SH-SY5Y (cell line): Measurements from ENCODE around the gene PAX5.

ENCODE experiments used
- GATA2 ChIP-seq: IDR thresholded peaks from 2 replicates; pipeline ENCODE4 v1.6.1; 2011; ENCODE audit warnings: mild to moderate bottlenecking, low read depth, low read length
- GATA3 ChIP-seq: IDR thresholded peaks from 2 replicates; pipeline ENCODE4 v1.6.1; 2011; ENCODE audit warnings: low read depth, mild to moderate bottlenecking, low read length, moderate library complexity

Gene PAX5

DNA sequence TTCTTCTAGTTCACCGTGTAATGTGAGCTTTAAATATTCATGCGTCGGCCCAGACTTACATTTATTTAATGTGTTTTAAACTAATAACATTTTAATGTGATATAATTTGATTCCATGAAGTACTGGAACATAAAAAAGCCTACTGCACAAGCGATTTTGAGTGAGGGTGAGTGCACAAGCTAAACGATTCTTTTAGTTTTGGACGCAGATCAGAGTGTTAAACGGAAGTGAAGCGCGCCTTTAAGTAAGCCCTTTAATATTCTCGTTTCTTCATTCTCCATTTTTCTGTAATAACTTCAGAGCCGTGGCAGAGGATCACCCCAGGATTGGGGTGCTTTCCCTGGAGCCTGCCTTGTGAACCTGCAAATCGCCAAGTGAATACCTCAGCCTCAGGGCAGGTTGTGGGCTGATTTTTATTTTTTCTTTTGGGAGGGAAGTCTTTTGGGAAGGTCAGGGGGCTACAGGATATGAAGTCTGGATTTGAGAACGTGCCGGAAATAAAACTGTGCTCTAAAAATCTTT is 4.9 kb upstream of the PAX5 start:
- TF ChIP-seq GATA3 (no peak), GATA2 (no peak)

DNA sequence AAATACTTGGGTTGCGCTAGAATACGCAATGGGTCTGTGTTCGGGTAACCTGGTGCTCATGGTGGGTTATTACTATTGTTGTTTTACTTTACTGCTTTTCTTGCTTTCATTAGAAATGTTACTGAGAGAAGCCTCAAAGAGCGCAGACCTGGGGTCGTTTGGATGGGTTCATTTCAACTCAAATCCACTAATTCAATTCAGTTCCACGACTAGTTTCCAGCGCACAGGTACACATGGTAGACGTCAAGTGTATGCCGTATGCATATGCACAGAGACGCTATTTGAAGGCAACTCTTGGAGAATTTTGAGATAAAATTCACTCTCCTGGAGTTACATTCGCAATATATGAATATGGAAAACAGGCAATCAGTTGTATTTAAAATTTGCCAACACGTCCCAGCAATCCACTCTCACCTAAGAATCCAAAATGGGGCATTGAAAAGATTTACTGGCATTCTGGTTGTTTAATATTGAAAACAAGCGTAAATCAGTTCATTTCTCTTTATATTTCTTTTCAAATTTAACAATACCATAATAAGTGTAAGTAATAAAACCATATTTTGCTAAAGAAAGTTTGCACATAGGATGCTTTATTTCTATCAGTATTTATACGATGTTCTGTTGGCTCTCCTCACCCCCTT is 4.4 kb upstream of the PAX5 start:
- no peak for TF ChIP-seq GATA2
- TF ChIP-seq GATA3: no peak

DNA sequence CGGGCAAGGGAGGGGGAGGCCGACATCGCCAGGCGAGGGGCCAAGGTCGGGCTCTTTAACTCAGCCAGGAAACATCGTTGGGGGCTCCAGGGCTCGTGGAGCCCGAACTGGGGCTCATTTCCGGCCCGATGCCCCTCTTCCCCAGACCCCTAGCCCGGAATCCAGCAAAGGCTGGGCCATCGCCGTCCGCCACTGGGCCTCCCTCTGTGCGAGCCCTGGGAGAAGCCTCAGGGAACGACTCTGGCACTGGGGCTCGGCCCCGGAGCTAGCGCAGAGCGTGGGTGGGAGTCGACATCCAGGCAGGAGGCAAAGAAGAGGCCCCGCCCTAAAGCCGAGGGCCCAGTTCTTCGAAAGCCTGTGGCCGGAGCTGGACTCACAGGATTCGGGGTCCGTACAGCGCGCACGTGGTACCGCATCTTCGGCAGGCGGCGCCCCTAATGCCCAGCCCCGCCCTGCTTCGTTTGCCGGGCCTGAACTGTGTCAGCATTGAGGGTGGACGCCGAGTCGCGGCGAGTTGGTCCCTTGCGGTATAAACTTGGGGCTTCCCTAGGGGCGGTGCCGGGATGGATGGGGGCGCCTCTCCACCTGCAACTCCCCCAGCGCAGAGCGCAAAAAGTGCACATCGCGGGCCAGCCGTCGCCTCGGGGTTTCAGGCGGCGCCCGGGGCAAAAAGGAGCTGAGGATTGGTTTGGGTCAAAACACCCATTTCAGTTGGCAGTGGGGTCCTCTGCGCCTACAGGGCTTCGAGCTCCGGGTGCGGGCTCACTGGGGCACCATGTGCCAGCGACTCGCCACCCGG is 3.6 kb upstream of the PAX5 start:
- no peak for TF ChIP-seq GATA2
- no peak for TF ChIP-seq GATA3

DNA sequence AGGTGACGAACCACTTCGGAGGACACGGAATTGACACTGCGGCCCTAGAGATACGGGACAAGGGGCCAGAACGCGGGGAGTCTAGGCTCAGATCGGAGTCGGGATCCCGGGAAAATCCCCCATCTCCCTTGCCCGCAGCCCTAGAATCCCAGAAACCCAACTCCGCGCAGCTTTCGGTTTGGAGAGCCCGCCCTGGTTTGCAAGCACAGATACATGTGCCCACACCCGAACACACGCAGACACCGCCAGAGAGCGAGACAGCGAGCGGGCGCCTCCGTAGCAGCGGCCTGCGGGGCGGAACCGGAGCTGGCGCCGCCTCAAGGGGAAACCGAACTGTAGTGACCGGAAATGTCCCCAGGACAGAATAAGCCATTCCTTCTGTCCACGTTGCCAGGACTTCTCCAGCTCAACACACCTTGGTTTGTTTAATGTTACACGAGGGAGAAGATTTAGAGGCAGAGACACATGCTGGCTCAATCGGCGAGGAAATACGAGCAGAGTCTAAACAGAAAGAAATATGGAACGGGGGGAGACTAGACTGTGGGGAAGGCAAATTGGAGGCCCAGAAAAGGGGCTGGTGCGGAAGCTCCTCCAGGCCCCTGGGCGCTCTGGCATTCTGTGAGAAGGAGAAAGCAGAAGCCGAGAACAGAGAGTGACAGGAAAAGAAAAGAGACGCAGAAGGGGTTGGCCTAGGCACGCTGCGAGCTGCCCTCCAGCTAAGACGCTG is 2.9 kb upstream of the PAX5 start:
- TF ChIP-seq GATA3 (no peak), GATA2 (no peak)

DNA sequence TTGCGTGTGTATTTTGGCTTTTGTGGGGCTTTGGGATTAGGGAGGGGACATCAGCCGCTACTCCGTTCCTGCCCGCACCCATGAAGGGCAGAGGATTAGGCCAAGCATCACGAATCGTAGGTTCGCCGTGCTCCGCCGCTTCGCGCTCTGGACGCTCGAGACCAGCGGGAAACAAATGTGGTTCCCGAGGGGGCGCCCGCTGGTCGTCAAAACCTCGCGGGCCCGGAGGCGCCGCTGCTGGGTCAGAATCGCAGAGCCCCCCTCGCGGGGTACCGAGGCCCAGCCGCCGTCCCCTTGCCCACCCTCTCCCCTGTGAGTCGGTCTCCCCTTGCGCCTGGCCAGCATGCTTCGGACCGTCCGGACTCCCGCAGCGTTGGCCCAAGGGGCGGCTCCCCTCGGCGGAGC is 2.3 kb upstream of the PAX5 start:
- TF ChIP-seq GATA2: no peak
- TF ChIP-seq GATA3: no peak

DNA sequence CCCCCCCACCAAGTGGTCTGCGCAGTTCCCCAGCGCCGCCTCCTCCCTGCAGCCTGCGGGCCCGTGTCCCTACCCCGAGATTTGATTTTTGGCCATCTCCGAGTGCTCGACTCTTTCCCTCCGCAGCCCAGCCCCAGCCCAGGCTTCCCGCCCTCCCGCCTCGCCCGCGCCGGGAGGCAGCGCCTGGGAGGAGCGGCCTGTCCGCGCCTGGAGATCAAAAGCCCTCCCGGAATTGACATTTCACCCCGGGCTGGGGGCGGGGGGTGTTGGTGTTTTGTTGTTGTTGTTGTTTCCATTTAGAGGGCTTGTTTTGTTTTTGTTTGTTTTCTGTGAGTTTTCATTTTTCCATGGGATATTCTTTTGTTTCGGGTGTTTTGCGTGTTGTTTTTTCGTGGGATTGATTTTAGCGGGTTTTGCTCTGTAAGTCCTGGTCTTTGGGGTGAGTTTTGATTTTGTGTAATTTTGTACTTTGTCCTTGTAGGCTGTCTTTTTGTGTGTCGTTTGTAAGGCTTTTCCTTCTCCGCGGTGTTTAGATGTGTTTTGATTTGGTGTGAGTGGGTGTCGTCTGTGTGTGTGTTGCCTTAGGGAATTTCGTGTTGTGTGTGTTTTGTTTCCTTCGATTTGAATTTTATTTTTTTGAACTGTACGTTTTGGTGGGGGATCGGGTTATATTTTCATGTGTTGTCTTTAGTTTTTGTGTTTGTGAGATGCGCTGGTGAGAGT is 1.7 kb upstream of the PAX5 start:
- no peak for TF ChIP-seq GATA2
- no peak for TF ChIP-seq GATA3

DNA sequence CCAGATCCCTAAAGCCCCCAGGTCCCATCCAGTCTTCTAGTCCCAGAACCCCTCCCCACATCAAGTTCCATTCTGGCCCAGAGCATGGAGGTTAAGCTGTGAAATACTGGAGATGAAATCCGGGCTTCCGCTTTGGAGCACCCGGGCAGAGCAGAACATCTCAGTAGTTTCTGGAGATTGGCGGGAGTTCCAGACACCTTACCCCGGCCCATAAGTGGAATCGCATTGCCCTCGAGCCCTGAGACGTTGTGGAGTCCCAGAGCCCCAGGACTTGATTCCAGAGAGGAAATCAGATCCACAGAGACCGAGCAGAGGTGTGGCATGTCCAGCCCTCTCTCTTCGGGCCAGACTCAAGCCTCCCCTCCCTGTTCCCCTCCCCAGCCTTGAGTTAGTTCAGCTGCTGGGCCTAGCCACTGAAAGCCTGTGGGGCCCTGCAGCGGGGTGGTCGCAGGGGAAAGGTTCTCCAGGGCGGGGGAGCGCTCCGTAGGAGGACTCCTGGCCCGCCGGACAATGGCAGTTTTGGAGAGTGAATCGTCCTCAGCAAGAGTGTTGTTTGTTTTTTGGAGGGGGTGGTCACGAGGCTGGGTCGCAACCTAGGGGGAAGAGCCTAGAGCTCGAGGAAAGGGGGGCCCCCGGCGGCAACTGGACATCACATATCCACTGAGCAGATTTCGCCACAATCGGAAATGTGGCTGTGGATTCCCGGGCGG is 1.0 kb upstream of the PAX5 start:
- TF ChIP-seq GATA3: no peak
- no peak for TF ChIP-seq GATA2

DNA sequence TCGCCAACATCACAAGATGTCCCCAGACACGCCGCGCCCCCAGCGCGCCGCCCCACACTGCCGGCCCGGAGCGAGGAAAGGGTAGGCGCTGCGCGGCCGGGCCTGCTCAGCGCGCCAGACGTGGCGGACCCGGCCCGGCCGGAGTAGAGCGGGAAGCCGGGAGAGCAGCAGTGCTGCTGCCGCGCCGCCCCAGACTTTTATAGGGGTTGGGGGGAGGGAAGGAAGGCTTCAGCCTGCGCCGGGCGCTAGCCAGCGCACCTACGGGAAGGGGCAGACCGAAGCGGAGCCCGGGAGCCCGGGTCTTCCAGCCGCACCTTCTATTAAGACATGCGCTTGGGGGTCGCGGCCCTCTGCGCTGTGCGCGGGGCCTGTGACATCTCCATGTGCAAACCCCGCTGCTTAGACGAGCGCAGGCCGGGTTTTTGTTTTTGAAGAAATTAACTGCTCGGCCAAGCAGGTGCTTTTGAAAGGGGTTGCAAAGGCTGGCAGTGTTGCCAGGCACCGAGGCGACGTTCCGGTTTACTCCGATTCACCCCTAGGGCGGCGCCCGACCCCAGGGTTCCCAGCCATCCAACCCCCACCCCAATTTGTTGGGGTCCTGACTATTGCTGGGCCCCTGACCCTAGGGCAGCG is 353 bp upstream of the PAX5 start:
- TF ChIP-seq GATA3: no peak
- no peak for TF ChIP-seq GATA2

DNA sequence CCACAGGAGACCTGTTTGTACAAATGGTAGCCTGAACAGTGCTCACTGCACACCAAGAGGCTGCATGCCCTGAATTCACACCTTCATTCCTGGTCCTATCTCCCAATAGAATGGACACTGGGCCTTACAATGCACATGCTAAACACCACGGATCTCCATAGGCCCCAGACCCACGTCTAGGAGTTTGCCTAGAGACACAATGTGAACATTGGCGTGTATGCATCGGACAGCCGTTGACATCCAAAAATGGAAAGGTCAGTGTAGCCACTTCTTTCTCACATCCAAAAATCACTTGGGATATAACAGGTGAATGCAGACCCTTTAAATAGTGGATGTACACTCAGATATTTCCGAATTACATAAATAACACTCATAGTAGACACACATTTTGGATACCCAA is 927 bp downstream of the PAX5 start:
- TF ChIP-seq GATA2 (no peak), GATA3 (no peak)

DNA sequence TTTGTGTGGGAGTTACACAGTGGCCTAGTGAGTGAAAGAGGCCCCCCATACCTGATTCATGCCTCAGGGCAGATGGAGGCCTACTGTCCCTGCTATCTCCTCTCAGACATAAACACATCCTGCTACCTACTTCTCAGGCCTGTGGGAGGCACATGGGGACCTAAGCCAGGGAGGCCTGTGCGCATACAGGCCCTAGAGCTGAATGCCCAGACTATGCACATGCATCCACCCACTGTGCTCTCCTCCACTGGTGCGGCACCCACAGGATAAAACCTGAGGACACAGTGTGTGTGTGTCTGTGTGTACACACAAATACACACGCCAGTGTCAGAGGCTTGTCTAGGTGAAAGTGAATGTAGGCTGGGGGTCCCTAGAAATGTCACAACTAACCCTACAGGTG is 1.4 kb downstream of the PAX5 start:
- TF ChIP-seq GATA2: no peak
- TF ChIP-seq GATA3: no peak

DNA sequence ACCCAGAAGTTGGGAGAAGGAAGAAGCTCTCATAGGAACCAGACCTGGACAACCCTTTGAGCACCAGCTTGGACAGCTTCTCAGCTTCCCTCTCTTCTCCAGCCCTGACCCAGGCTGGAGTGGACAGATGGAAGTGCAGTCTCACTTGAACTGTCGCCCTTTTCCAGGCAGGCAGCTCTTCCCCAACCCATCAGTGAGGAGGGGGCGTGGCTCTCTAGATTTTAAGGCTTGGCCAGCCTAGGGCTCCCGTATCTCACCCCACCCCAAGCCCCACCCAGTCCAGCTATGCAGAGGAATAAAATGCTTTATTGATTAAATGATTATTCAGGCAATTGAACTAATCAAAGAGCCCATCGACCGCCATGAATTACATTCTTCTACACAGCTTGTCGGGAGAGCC is 2.2 kb downstream of the PAX5 start:
- TF ChIP-seq GATA3 (no peak), GATA2 (no peak)

DNA sequence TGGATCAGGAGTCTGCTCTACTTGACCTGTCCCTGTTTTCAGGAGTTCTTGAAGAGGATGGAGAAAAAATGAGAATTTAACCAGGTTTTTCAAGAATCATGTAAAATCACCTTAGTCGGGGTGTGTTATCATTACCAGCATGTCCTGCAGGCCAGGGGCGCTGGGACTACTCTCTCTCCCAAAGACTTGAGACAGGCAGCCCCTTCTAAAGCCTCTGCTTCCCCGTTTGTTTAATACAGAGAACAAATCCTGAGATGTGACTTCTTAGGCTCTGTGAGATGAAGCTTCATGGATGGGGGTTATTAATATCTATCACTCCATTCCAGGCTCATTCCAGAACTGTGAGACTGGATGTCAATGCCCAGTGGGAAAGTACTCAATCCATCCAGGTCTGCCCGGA is 3.0 kb downstream of the PAX5 start:
- TF ChIP-seq GATA3 (no peak), GATA2 (no peak)

DNA sequence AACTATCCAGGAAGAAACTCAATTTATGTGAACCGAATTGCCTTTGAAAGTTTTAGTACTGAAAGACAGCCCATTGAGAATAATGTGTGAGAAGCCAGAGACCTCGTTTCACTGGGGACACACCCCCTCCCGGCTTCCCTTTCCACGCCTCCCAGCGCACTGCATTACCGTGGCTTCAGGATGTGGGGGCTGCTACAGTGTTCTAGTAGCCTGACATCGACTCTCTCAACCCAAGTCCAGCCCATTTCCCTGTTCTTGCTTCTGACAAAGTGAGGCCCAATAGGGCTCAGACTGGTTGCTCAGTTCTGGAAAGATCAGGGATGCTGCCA is 3.5 kb downstream of the PAX5 start:
- TF ChIP-seq GATA2: no peak
- no peak for TF ChIP-seq GATA3
